Stimulated activated naive CD8-positive, alpha-beta T cell treated with anti-CD3 and anti-CD28 coated beads, Interleukin-15, amount 100 ng/mL, for 72 hours (primary cell): ENCODE measurements around the gene MARVELD3.
A peak's percentile ranks its signal among the peaks of the same experiment; 100 is the strongest.
"Not testable (repeated sequence)": the region's sequence is repeated elsewhere in the genome, so short reads cannot be mapped to it uniquely, and the experiment has no call there.

Experiments used
- ATAC-seq: fragments of 150-1000 bp; cut with Tn5 transposase; 2 replicates; pipeline ENCODE4 v1.10.0; 2021; ENCODE audit warnings: mild to moderate bottlenecking, moderate library complexity
- DNase-seq, 2 donors: peaks; one replicate each; pipeline ENCODE4 v3.0.0; 2021 to 2022
- H3K27ac Mint-ChIP-seq, 2 donors: one replicate each; pipeline ENCODE4 v1.8.0; 2022; ENCODE audit warnings: mild to moderate bottlenecking in 2 of 2, mixed read lengths in 2 of 2, moderate library complexity in 2 of 2
- H3K27me3 Mint-ChIP-seq: one replicate; pipeline ENCODE4 v1.8.0; 2022; ENCODE audit warnings: mixed read lengths
- H3K4me1 Mint-ChIP-seq: one replicate; pipeline ENCODE4 v1.8.0; 2022; ENCODE audit warnings: mild to moderate bottlenecking, mixed read lengths
- H3K4me3 Mint-ChIP-seq, 2 donors: one replicate each; pipeline ENCODE4 v1.8.0; 2022; ENCODE audit warnings: mild to moderate bottlenecking in 2 of 2, mixed read lengths in 2 of 2, moderate library complexity in 1 of 2
- H3K9me3 Mint-ChIP-seq, 2 donors: one replicate each; pipeline ENCODE4 v1.8.0; 2022; ENCODE audit warnings: mixed read lengths in 2 of 2

MARVELD3 gene

DNA sequence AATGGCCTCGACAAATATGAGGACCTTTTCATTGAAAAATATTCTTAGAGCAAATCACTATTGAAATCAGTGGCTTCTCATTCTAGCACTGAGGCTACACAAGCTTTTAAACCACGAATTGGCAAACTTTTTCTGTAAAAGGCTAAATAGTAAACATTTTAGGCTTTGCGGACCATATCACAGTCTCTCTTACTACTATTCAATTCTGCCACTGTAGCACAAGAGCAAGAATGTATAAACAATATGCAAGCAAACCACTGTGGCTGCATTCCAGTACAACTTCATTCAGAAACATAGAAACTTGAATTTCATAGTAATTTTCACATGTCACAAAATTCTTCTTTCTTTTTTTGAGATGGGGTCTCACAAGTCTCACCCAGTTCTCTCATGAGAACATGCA is 49.4 kb downstream of the MARVELD3 start:
- ATAC-seq (no peak), DNase-seq (no peak)
- Mint-ChIP-seq H3K4me1 (no peaks in the 10 kb centered on the region), H3K27ac (peak overlapping the region in 1 of 2 donors; percentile 38), H3K27me3 (no peaks in the 10 kb centered on the region), H3K9me3 (no peaks in the 10 kb centered on the region), H3K4me3 (no peak overlapping the region)

DNA sequence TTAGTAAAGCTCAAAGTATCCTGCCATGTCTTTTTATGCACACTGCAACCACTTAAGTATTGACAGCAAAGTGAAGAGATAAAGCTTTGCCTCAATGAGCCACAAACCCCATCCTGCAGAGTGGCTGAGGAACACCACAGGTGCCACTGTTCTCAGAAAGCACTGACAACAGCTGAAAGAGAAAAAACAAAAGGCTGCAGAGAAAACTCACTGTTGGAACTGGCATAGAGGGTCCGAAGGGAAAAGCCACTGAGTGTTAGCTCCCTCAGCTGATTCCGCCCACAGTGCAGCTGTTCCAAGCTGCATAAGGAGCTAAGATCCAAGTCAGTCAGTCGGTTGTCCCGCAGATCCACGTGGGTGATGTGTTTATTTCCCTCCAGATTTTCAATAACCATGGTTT is 50.3 kb downstream of the MARVELD3 start:
- ATAC-seq (no peak), DNase-seq (no peak)
- Mint-ChIP-seq H3K27me3 (no peaks in the 10 kb centered on the region), H3K4me3 (no peak overlapping the region), H3K9me3 (no peaks in the 10 kb centered on the region), H3K27ac (no peak overlapping the region), H3K4me1 (no peaks in the 10 kb centered on the region)

- DNase-seq (no peak), ATAC-seq (no peak)
- Mint-ChIP-seq H3K27ac (no peak overlapping the region), H3K4me3 (no peak overlapping the region), H3K9me3 (no peaks in the 10 kb centered on the region), H3K27me3 (no peaks in the 10 kb centered on the region), H3K4me1 (no peaks in the 10 kb centered on the region)
Observed at GRCh38 chr16:71681360-71681759, 55.4 kb downstream of the MARVELD3 start.

GRCh38 chr16:71684280-71684679 is 58.3 kb downstream of the MARVELD3 start:
- DNase-seq, ATAC-seq, H3K9me3 Mint-ChIP-seq, H3K4me3 Mint-ChIP-seq, H3K27me3 Mint-ChIP-seq, H3K4me1 Mint-ChIP-seq, H3K27ac Mint-ChIP-seq: not testable (repeated sequence)
